Astrocyte of the hippocampus (primary cell): ENCODE measurements around the gene ITGA3.

ENCODE experiments used
- DNase-seq: peaks from one replicate; pipeline ENCODE4 v3.0.0; 2011; ENCODE audit warnings: low read depth, low spot score

The ITGA3 gene

GRCh38 chr17:50108556-50108955 lies 52.6 kb downstream of the ITGA3 start:
- no peak for DNase-seq

- DNase-seq = no peak
Measured at GRCh38 chr17:50109207-50109606, 53.3 kb downstream of the ITGA3 start.

- no peak for DNase-seq
Measured at GRCh38 chr17:50109785-50110184, 53.9 kb downstream of the ITGA3 start.

GRCh38 chr17:50110591-50111349 lies 54.9 kb downstream of the ITGA3 start:
- no peak for DNase-seq

- peak; percentile 33 for DNase-seq
Measured at GRCh38 chr17:50111673-50112655, 56.1 kb downstream of the ITGA3 start.

GRCh38 chr17:50112694-50113093 lies 56.8 kb downstream of the ITGA3 start:
- no peak for DNase-seq

- no peak for DNase-seq
Measured at GRCh38 chr17:50113624-50114320, 57.9 kb downstream of the ITGA3 start.

- DNase-seq = no peak
Measured at GRCh38 chr17:50114401-50114800, 58.5 kb downstream of the ITGA3 start.

GRCh38 chr17:50114849-50115357 lies 59.0 kb downstream of the ITGA3 start:
- peak; percentile 74 for DNase-seq

GRCh38 chr17:50115756-50116155 lies 59.8 kb downstream of the ITGA3 start:
- DNase-seq = no peak

GRCh38 chr17:50117202-50118051 lies 61.5 kb downstream of the ITGA3 start:
- DNase-seq = peak; percentile 89

GRCh38 chr17:50118076-50118827 lies 62.3 kb downstream of the ITGA3 start:
- DNase-seq = no peak

- DNase-seq = no peak
Measured at GRCh38 chr17:50118828-50119218, 62.9 kb downstream of the ITGA3 start.

GRCh38 chr17:50120475-50121253 lies 64.8 kb downstream of the ITGA3 start:
- DNase-seq = no peak

- DNase-seq = no peak
Measured at GRCh38 chr17:50122945-50123344, 67.0 kb downstream of the ITGA3 start.

GRCh38 chr17:50123649-50124349 lies 67.9 kb downstream of the ITGA3 start:
- peak; percentile 82 for DNase-seq

- no peak for DNase-seq
Measured at GRCh38 chr17:50125420-50125997, 69.6 kb downstream of the ITGA3 start.

GRCh38 chr17:50127697-50128361 lies 71.9 kb downstream of the ITGA3 start:
- DNase-seq = peak; percentile 37
